HG03558 (cell line): ENCODE data around the gene TMCC2.

Experiments
- ATAC-seq: cut with Tn5 transposase; IDR thresholded peaks from one replicate; pipeline ENCODE4 v1.9.1; 2021; ENCODE audit warnings: moderate number of reproducible peaks; ENCODE audit not compliant: unreplicated experiment; ENCODE audit errors: extremely low read depth

The TMCC2 gene

DNA sequence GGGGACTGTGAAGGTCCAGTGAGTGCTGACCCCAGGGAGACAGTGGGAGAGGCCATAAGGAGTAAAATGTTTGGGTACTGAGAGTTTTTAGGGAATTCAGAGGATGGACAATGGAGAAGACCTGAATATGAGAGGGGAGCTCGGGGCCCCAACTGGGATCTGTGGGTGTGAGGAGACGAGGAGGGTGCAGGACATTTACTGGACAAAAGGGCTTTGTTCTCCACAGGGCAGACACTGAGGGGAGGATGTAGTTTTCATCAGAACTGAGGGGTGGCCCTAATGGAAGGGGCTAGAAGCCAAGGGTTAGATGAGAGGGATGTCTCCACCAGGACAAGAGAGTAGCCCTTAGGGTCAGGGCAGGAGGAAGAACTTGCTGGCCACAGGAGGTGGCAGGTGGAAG, 30.0 kb downstream of the TMCC2 start:
- no peak for ATAC-seq

- ATAC-seq: no peak
Observed at GRCh38 chr1:205258261-205258691, 30.5 kb downstream of the TMCC2 start.

- no peak for ATAC-seq
Observed at GRCh38 chr1:205258719-205259118, 31.0 kb downstream of the TMCC2 start.

DNA sequence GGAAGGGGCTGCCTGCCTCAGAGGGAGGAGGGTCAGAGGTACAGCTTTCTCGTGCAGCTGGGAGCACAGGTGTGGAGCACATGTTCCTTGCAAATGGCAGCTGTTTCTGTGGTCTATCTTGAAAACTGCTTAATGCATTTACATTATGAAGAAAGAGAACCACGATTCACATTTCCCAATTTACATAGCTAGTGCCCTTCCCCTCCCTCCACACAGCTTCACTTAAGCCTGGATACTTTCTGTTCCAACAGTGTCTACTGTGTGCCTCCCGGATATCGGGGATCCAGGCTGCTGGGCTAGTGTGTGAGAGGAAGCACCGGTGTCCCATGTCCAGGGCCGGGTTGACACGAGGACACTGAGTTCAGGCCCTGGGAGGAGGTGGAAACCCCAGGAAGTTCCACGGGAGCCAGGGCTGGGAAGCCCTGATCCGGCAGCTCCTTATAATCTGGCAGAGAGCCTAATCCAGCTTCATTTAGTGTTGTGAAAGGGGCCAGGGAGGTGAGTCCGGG, 31.6 kb downstream of the TMCC2 start:
- no peak for ATAC-seq

DNA sequence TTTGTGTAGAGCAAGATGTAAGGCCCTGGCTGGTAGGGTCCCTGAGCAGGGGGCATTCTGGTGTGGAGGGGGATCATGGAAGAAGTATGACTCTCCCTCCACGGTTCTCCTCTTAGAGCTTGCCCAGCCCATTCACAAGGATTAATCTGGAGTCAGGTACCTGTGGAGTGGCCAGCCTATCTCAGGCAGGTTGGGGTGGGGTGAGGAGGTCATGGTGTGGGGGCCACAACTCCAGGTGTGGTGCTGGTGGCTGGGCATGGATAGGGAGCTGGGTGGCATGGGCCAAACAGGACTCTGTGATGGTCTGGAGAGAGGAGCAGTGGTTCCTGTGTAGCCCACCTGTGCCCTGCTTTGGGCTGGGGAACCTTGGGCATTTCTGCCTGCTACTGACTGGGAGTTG, 32.3 kb downstream of the TMCC2 start:
- ATAC-seq: no peak

GRCh38 chr1:205260948-205261732, 33.4 kb downstream of the TMCC2 start:
- ATAC-seq: no peak

GRCh38 chr1:205261946-205262691, 34.4 kb downstream of the TMCC2 start:
- ATAC-seq: no peak

DNA sequence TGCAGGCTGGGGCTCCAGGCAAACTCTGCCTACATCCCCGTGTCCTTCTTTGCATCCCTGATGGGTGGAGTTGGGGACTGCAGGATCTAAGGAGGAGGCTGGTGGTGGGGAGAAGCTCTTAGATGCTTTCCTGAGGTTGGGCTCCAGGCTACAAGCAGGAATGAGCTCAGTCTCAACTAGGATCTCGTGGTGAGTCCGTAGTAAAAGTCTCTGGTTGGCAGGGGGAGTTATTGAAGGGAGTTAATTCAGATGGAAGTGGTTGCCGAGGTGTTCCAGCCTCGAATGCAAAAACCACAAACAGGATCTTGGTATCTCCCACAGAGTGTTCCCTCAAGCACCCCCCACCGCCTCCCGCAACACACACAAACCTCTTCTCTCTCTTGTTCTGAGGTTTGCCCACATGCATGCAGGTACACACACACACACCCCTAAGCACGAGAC, 35.0 kb downstream of the TMCC2 start:
- ATAC-seq: no peak

GRCh38 chr1:205263580-205264190, 35.9 kb downstream of the TMCC2 start:
- no peak for ATAC-seq

- ATAC-seq: no peak
Observed at GRCh38 chr1:205266611-205267305, 39.0 kb downstream of the TMCC2 start.

DNA sequence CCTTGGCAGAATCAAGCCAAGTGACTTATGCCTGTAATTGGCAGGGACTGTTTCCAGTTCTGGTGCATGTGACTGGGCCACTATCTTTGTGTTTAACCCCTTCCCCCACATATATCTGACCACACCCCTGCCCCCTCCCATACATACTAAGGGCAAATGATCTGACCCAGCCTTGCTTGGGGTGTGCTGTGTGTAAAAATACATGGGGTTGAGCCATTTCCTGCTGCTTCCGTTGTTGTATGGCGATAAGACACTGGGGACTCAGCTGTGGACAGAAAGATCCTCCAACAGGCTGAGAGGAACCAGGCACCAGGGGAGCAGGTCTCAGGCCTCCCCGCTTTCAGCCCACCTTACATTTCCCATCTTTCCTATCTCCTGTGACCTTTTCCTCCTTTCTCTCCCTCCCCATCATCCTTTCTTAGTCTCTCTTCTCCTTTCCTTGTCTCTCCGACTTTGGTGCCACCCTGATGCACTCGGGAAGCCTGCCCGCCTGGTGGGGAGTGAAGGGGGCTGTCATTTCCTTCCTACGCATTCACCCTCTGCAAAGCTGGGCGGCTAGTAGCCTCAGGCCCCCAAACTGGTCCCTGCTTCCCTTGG, 39.7 kb downstream of the TMCC2 start:
- ATAC-seq: no peak

DNA sequence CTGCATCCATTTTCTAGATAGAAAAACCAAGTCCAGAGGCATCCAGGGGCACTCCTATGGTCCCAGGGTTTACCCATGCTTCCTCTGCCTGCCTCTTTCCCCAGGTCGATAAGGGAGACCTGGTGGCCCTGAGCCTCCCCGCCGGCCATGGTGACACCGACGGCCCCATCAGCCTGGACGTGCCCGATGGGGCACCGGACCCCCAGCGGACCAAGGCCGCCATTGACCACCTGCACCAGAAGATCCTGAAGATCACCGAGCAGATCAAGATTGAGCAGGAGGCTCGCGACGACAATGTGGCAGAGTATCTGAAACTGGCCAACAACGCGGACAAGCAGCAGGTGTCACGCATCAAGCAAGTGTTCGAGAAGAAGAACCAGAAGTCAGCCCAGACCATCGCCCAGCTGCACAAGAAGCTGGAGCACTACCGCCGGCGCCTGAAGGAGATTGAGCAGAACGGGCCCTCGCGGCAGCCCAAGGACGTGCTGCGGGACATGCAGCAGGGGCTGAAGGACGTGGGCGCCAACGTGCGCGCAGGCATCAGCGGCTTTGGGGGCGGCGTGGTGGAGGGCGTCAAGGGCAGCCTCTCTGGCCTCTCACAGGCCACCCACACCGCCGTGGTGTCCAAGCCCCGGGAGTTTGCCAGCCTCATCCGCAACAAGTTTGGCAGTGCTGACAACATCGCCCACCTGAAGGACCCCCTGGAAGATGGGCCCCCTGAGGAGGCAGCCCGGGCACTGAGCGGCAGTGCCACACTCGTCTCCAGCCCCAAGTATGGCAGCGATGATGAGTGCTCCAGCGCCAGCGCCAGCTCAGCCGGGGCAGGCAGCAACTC, 41.3 kb downstream of the TMCC2 start:
- no peak for ATAC-seq

DNA sequence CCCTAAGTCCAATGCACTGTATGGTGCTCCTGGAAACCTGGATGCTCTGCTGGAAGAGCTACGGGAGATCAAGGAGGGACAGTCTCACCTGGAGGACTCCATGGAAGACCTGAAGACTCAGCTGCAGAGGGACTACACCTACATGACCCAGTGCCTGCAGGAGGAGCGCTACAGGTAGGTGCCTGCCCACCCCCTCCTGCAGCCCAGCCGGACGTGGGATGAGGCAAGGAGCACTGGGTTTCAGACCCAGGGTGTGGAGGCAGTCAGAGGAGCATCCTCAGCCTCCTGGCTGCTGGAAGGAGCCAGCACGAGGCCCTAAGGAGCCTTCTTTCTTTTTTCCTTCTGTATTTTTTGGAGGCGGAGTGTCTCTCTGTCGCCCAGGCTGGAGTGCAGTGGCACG, 42.0 kb downstream of the TMCC2 start:
- no peak for ATAC-seq

GRCh38 chr1:205270271-205270670, 42.5 kb downstream of the TMCC2 start:
- ATAC-seq: no peak

- no peak for ATAC-seq
Observed at GRCh38 chr1:205270764-205271163, 43.0 kb downstream of the TMCC2 start.

GRCh38 chr1:205271277-205271676, 43.5 kb downstream of the TMCC2 start:
- no peak for ATAC-seq

DNA sequence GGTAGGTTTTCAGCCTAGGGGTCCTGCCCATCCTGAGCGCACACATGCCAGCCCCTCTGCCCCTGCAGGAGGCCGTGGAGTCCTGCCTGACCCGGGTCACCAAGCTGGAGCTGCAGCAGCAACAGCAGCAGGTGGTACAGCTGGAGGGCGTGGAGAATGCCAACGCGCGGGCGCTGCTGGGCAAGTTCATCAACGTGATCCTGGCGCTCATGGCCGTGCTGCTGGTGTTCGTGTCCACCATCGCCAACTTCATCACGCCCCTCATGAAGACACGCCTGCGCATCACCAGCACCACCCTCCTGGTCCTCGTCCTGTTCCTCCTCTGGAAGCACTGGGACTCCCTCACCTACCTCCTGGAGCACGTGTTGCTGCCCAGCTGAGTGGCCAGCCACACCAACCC, 44.0 kb downstream of the TMCC2 start:
- no peak for ATAC-seq

DNA sequence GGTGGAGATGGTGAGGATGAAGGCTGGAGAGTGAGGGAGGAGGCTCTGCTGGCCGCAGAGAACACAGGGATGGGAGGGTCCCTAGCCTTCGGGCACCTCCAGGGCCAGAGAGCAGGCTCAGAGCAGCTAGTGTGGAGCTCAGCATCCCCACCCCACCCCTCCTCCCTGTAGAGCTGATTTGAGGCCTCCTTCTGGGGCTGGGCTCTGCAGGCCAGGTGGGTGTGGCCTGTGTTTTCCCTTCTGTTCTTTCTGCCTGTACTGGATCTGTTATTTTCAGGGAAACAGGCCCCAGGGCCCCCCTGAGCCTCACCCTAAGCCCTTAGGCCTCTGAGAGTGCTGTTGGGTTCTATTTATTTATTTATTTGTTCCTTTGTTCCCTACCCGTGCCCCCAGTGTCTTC, 44.8 kb downstream of the TMCC2 start:
- ATAC-seq: no peak

- no peak for ATAC-seq
Observed at GRCh38 chr1:205273551-205273982, 45.8 kb downstream of the TMCC2 start.
